Left ventricle myocardium inferior (tissue), 1 donor: ENCODE results near the gene RAD23B. TPM values are rescaled to one million over a fixed set of nuclear protein-coding genes. Genes with fewer than 3 reads are reported as not detected.
A peak's percentile ranks its signal among the peaks of the same experiment; 100 is the strongest.

ENCODE experiments used
- DNase-seq: peaks from one replicate; pipeline ENCODE4 v3.0.0-alpha.2; 2020
- H3K27ac ChIP-seq: fragments of 200-600 bp; replicated peaks from 2 replicates; pipeline ENCODE4 v1.8.0; 2021
- H3K27me3 ChIP-seq: fragments of 200-600 bp; 2 replicates; pipeline ENCODE4 v1.8.0; 2021; ENCODE audit warnings: low read depth
- H3K36me3 ChIP-seq: fragments of 200-600 bp; 2 replicates; pipeline ENCODE4 v1.8.0; 2021
- H3K4me1 ChIP-seq: fragments of 200-600 bp; 2 replicates; pipeline ENCODE4 v1.8.0; 2021
- H3K4me3 ChIP-seq: fragments of 200-600 bp; 2 replicates; pipeline ENCODE4 v1.8.0; 2021; ENCODE audit warnings: mild to moderate bottlenecking, moderate library complexity
- H3K9me3 ChIP-seq: fragments of 200-600 bp; replicated peaks from 2 replicates; pipeline ENCODE4 v1.8.0; 2021
- intact Hi-C: fragments of 100-400 bp; cut with micrococcal nuclease; formaldehyde crosslinking; loops from one replicate; pipeline ENCODE4 v1.11.0; 2022
- long read RNA-seq: library from polyadenylated mRNA; unstranded; transcript quantifications from one replicate; pipeline ENCODE4 v2.0.0, GENCODE V29; 2021
- total RNA-seq: library from RNA; stranded (reverse); fragmentation: NEBNext Ultra II Directional; extraction: Animal tissue kit (Norgen Biotek cat#: 25700); gene quantifications from one replicate; pipeline ENCODE4 v1.2.1, GENCODE V29; 2021
- TF ChIP-seq, protein P1 (sequence below): fragments of 200-600 bp; IDR thresholded peaks from 2 replicates; pipeline ENCODE4 v1.8.0; 2021; ENCODE audit warnings: antibody characterized with exemption, mild to moderate bottlenecking, borderline replicate concordance
- donor health status: DM: no; HTN: yes; CAD: no; lungs with severe emphysema.

The RAD23B gene
- total RNA-seq = 104 TPM
- long read RNA-seq, full-length matches to known transcripts = 1 of 9 reads
- long read RNA-seq, partial matches to known transcripts = 2 of 9 reads
- long read RNA-seq, other reads (novel, unspliced or antisense) = 6 of 9 reads

DNA sequence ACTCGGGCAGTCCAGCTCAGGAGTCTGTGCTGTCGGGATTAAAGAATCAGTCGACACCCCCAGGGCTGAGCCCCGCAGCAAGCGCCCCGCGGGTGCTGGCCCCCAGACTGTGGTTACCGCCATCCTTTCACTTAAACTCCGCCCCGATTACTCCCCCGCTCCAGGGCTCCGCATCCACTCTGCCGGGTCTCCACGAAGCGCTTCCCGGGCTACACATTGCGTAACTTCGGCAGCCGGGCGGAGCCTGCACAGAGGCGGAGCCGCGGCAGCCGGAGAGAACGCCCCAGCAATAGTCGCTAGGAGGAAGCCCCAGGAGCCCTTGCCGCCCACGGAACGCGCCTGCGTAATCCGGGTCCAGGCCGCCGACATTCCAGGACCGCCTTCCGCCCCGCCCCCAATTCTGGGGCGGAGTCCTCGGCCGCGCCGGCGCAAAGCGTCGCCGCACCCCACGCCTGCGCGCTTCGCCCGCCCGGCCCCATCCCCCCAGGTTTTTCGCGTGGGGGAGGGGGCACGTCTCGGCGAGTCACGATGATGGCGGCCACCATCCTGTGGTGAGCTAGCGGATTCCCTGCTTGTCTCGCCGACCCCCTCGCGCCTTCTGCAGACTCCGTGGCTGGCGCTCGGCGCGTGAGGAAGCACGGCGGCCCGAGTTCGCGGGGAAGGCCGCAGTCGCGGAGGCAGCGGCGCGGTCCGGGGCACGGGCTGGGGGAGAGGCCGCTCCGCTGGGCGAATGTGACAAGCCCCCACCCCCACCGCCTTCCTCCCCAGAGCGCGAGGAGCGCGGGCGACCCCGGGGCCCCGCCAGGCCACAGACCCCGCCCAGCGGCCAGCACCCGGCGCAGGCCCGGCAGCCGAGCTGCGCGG lies at the start of gene RAD23B:
Gene RAD23B (plus strand): TSS at position 521 of the 864 bp plus-strand sequence. CDS start 351 bp downstream, outside the sequence.
- no peaks in the 10 kb centered on the region for H3K27me3 ChIP-seq

DNA sequence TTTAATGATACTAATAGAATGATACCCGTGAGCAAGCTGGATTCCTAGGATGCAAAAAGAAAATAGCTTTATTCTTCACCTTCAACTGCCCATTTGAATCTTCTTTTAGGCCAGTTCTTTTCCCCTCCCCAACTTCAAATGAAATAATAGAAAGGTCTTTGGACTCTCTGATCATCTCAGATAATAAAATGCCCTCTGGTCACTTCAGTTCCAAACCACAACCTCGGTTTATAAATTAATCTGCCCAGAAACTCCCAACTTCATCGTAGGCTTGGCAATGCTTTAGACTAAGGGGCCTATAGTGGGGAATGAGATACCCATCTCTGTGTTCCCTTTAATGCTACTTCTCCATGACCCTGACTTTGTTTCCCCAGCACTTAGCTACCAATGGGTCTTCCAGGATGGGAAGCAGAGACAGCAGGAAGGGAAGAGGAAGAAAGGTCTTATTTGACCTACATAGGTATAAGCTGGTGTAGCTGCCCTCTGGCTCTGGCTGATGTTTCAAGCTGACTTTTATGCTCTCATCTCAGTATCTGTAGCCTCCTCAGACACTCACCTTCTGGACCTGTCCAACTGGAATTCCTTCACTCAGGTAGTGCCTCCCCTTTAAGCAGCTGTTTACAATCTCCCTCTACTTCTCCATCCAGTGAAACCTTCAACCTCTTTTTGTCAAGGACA lies 47.2 kb upstream of the RAD23B start:
- no peaks in the 10 kb centered on the region for H3K27me3 ChIP-seq
- TF ChIP-seq, protein P1, sequence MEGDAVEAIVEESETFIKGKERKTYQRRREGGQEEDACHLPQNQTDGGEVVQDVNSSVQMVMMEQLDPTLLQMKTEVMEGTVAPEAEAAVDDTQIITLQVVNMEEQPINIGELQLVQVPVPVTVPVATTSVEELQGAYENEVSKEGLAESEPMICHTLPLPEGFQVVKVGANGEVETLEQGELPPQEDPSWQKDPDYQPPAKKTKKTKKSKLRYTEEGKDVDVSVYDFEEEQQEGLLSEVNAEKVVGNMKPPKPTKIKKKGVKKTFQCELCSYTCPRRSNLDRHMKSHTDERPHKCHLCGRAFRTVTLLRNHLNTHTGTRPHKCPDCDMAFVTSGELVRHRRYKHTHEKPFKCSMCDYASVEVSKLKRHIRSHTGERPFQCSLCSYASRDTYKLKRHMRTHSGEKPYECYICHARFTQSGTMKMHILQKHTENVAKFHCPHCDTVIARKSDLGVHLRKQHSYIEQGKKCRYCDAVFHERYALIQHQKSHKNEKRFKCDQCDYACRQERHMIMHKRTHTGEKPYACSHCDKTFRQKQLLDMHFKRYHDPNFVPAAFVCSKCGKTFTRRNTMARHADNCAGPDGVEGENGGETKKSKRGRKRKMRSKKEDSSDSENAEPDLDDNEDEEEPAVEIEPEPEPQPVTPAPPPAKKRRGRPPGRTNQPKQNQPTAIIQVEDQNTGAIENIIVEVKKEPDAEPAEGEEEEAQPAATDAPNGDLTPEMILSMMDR = no peak
- no peaks in the 10 kb centered on the region for H3K36me3 ChIP-seq
- H3K4me3 ChIP-seq = no peak overlapping the region
- no peak for DNase-seq
- no peaks in the 10 kb centered on the region for H3K9me3 ChIP-seq
- intact Hi-C loops = no loop called here
- no peaks in the 10 kb centered on the region for H3K4me1 ChIP-seq
- H3K27ac ChIP-seq = no peak overlapping the region

More for the DNA sequence above, at the start of gene RAD23B:
- Histone ChIP-seq H3K4me1 (peaks cover 57% of the 10 kb centered on the region), H3K9me3 (no peaks in the 10 kb centered on the region), H3K4me3 (peak within 1 kb of the TSS; percentile 97), H3K27ac (peak within 1 kb of the TSS; percentile 99), H3K36me3 (no peaks in the 10 kb centered on the region)
- TF ChIP-seq, protein P1 = no peak
- intact Hi-C loops = no loop called here
- peak; percentile 98 for DNase-seq

DNA sequence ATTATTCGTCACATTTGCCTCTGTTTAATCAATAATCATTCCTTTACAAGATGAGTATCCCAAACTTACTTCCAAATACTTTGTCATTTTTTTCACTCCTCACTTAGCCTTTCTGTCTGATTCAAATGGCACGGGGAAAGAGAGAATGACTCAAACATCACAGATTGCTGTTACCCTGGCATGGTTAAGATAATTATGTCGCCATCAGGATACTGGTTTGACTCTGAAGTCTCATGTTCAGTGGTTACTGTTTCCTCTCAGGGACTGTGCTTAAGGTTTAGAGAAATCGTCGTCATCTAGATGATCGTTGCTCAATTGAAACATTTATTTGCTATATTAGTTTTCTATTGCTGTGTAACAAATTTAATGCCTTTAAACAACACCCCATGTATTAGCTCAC lies 45.2 kb upstream of the RAD23B start:
- Histone ChIP-seq H3K27me3 (no peaks in the 10 kb centered on the region), H3K4me1 (no peaks in the 10 kb centered on the region), H3K9me3 (no peaks in the 10 kb centered on the region), H3K4me3 (no peak overlapping the region), H3K36me3 (no peaks in the 10 kb centered on the region), H3K27ac (no peak overlapping the region)
- TF ChIP-seq, protein P1 = no peak
- intact Hi-C loops = no loop called here
- DNase-seq = no peak

DNA sequence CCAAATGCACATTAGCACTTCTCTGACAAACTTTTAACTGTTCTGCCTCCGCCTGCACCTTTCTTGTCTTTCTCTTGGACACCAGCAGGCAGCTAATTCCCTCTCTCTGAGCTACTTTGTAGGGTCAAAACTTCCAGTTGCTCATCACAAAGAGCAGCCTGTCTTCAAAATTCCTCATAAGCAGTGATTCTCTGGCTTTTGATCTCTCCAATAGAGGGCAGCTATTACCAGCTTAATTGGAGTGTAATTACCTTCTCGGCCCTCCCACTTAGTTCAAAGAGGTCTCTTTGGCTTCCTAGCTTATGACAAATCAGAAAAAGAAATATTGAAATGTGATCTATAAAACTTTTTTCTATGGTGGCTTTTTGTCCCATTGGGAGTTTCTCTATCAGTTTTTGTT lies 43.6 kb upstream of the RAD23B start:
- Histone ChIP-seq H3K36me3 (no peaks in the 10 kb centered on the region), H3K4me1 (no peaks in the 10 kb centered on the region), H3K27me3 (no peaks in the 10 kb centered on the region), H3K27ac (no peak overlapping the region), H3K4me3 (no peak overlapping the region), H3K9me3 (no peaks in the 10 kb centered on the region)
- TF ChIP-seq, protein P1 = peak; percentile 61
- intact Hi-C loops = no loop called here
- DNase-seq = no peak

DNA sequence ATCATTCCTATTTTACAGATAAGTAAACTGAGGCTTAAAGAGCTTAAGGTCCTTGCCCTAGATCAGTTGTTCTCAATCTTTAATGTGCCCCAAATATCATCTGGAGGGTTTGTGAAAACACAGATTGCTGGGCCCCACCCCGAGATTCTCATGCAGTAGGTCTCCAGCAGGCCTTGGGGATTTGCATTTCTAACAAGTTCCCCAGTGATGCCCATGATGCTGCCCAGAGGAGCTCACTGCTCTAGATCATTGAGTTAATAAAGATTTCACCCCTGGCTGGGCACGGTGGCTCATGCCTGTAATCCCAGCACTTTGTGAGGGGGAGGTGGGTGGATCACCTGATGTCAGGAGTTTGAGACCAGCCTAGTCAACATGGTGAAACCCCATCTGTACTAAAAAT lies 42.8 kb upstream of the RAD23B start:
- no peaks in the 10 kb centered on the region for H3K9me3 ChIP-seq
- H3K4me3 ChIP-seq = no peak overlapping the region
- no peaks in the 10 kb centered on the region for H3K27me3 ChIP-seq
- DNase-seq = no peak
- H3K4me1 ChIP-seq = no peaks in the 10 kb centered on the region
- intact Hi-C loops = no loop called here
- no peaks in the 10 kb centered on the region for H3K36me3 ChIP-seq
- TF ChIP-seq, protein P1 = no peak
- H3K27ac ChIP-seq = no peak overlapping the region
